Neuronal stem cell (in vitro differentiated cells): ENCODE data around the gene RARG.

Experiments used
- DNase-seq: peaks from one replicate; pipeline ENCODE4 v3.0.0-alpha.2; 2013; ENCODE audit warnings: low spot score
- H2AFZ ChIP-seq: one replicate; pipeline ENCODE4 v1.6.1; 2013; ENCODE audit warnings: mild to moderate bottlenecking, low read length, inconsistent platforms
- H2AK5ac ChIP-seq: 2 replicates; pipeline ENCODE4 v1.6.1; 2013; ENCODE audit warnings: low read depth, mild to moderate bottlenecking, inconsistent platforms, low read length, moderate library complexity, mixed read lengths
- H2BK120ac ChIP-seq: 2 replicates; pipeline ENCODE4 v1.6.1; 2013; ENCODE audit warnings: low read depth, mild to moderate bottlenecking, inconsistent platforms, low read length, moderate library complexity, mixed read lengths
- H2BK12ac ChIP-seq: one replicate; pipeline ENCODE4 v1.6.1; 2013; ENCODE audit warnings: low read length, inconsistent platforms
- H2BK15ac ChIP-seq: 2 replicates; pipeline ENCODE4 v1.6.1; 2013; ENCODE audit warnings: mild to moderate bottlenecking, low read length, inconsistent platforms, mixed read lengths
- H2BK5ac ChIP-seq: one replicate; pipeline ENCODE4 v1.6.1; 2013; ENCODE audit warnings: inconsistent platforms, mild to moderate bottlenecking, low read length, moderate library complexity
- H3K14ac ChIP-seq: one replicate; pipeline ENCODE4 v1.6.1; 2013; ENCODE audit warnings: low read length, inconsistent platforms
- H3K18ac ChIP-seq: 2 replicates; pipeline ENCODE4 v1.6.1; 2013; ENCODE audit warnings: low read length, inconsistent platforms
- H3K23ac ChIP-seq: 2 replicates; pipeline ENCODE4 v1.6.1; 2013; ENCODE audit warnings: low read depth, mild to moderate bottlenecking, mixed read lengths, low read length, inconsistent platforms; ENCODE audit not compliant: poor library complexity
- H3K27ac ChIP-seq: replicated peaks from 3 replicates; pipeline ENCODE4 v1.5.1; 2013; ENCODE audit warnings: low read length, inconsistent platforms
- H3K27me3 ChIP-seq, 3 experiments: 2 replicates each; pipeline ENCODE4 v1.6.1; 2013; ENCODE audit warnings: low read length in 3 of 3, mild to moderate bottlenecking in 2 of 3, inconsistent platforms in 1 of 3, low read depth in 1 of 3, mixed read lengths in 1 of 3, moderate library complexity in 1 of 3; ENCODE audit not compliant: control insufficient read depth in 3 of 3, insufficient read depth in 3 of 3
- H3K36me3 ChIP-seq, 2 donors: replicated peaks in 1 of 2; 2 replicates each; pipeline ENCODE4 v1.6.1; 2013; ENCODE audit warnings: low read length in 2 of 2; ENCODE audit not compliant: control insufficient read depth in 2 of 2, insufficient read depth in 2 of 2
- H3K4ac ChIP-seq: 2 replicates; pipeline ENCODE4 v1.6.1; 2013; ENCODE audit warnings: inconsistent platforms, mild to moderate bottlenecking, low read length, moderate library complexity
- H3K4me1 ChIP-seq, 2 donors: 1 replicate in 1 of 2; 2 replicates in 1 of 2; pipeline ENCODE4 v1.6.1; 2013; ENCODE audit warnings: low read length in 2 of 2, low read depth in 1 of 2; ENCODE audit not compliant: control insufficient read depth in 2 of 2, insufficient read depth in 1 of 2
- H3K4me2 ChIP-seq: one replicate; pipeline ENCODE4 v1.6.1; 2013; ENCODE audit warnings: mild to moderate bottlenecking, low read length, inconsistent platforms; ENCODE audit not compliant: insufficient read depth, poor library complexity, severe bottlenecking
- H3K4me3 ChIP-seq, 2 donors: 2 replicates each; pipeline ENCODE4 v1.5.1; 2013; ENCODE audit warnings: low read length in 2 of 2, mild to moderate bottlenecking in 2 of 2, inconsistent platforms in 1 of 2, moderate library complexity in 1 of 2
- H3K79me1 ChIP-seq: one replicate; pipeline ENCODE4 v1.6.1; 2013; ENCODE audit warnings: low read depth, mild to moderate bottlenecking, inconsistent platforms, low read length, moderate library complexity
- H3K9ac ChIP-seq: one replicate; pipeline ENCODE4 v1.6.1; 2013; ENCODE audit warnings: mild to moderate bottlenecking, low read depth, low read length, inconsistent platforms; ENCODE audit not compliant: poor library complexity
- H3K9me3 ChIP-seq, 2 donors: replicated peaks in 1 of 2; 2 replicates each; pipeline versions ENCODE3 to v1.6.1; 2013; ENCODE audit warnings: low read length in 2 of 2, mild to moderate bottlenecking in 2 of 2, inconsistent platforms in 1 of 2, low read depth in 1 of 2, mixed read lengths in 1 of 2, moderate library complexity in 1 of 2; ENCODE audit not compliant: control insufficient read depth in 2 of 2, insufficient read depth in 1 of 2
- H4K8ac ChIP-seq: one replicate; pipeline ENCODE4 v1.6.1; 2013; ENCODE audit warnings: low read depth, mild to moderate bottlenecking, inconsistent platforms, low read length, moderate library complexity
- H4K91ac ChIP-seq: one replicate; pipeline ENCODE4 v1.6.1; 2013; ENCODE audit warnings: low read length, low read depth, mild to moderate bottlenecking, inconsistent platforms; ENCODE audit not compliant: poor library complexity
- WGBS, 2 donors: extraction: QIAGEN DNeasy Blood & Tissue Kit; methylation state at CpG; one replicate each; pipeline ENCODE4 v1.1.7; 2013; ENCODE audit warnings: missing lambda C conversion rate in 2 of 2, mixed read lengths in 1 of 2; ENCODE audit not compliant: insufficient read length in 2 of 2, insufficient replicate concordance in 1 of 2; ENCODE audit errors: extremely low coverage in 2 of 2; 5-methylcytosine and 5-hydroxymethylcytosine counted together

The RARG gene

GRCh38 chr12:53230108-53230845, 1.7 kb downstream of the RARG start:
- no peak overlapping the region for H4K8ac ChIP-seq
- peak overlapping the region; percentile 80 for H3K4ac ChIP-seq
- H2AFZ ChIP-seq: no peak overlapping the region
- peak overlapping the region; percentile 93 for H2AK5ac ChIP-seq
- H3K4me1 ChIP-seq: peaks cover 34 to 35% of the 10 kb centered on the region in 2 donors
- no peak overlapping the region for H3K4me2 ChIP-seq
- no peaks in the 10 kb centered on the region for H3K9me3 ChIP-seq
- H3K23ac ChIP-seq: no peak overlapping the region
- H4K91ac ChIP-seq: no peak overlapping the region
- H3K27ac ChIP-seq: no peak overlapping the region
- H3K4me3 ChIP-seq: no peak overlapping the region
- no peak for DNase-seq
- H2BK120ac ChIP-seq: no peak overlapping the region
- peaks cover 0 to 75% (median 4%) of the 10 kb centered on the region in 3 experiments for H3K27me3 ChIP-seq
- H2BK5ac ChIP-seq: no peak overlapping the region
- no peak overlapping the region for H3K9ac ChIP-seq
- H3K18ac ChIP-seq: no peak overlapping the region
- no CpG with 5 or more reads among the region's 10 CpGs for WGBS, 2 donors
- peak overlapping the region; percentile 82 for H2BK15ac ChIP-seq
- no peak overlapping the region for H3K14ac ChIP-seq
- H3K36me3 ChIP-seq: no peaks in the 10 kb centered on the region
- H2BK12ac ChIP-seq: peak overlapping the region; percentile 30
- no peaks in the 10 kb centered on the region for H3K79me1 ChIP-seq

- Histone ChIP-seq H3K4me1 (peaks cover 36% of the 10 kb centered on the region in 2 donors), H2BK120ac (no peak overlapping the region), H2BK12ac (no peak overlapping the region), H3K4me2 (no peak overlapping the region), H3K79me1 (no peaks in the 10 kb centered on the region), H4K8ac (no peak overlapping the region), H2BK5ac (no peak overlapping the region), H2AFZ (no peak overlapping the region), H3K27ac (no peak overlapping the region), H2AK5ac (peak overlapping the region; percentile 30), H3K4me3 (no peak overlapping the region), H4K91ac (no peak overlapping the region), H2BK15ac (peak overlapping the region; percentile 18), H3K36me3 (no peaks in the 10 kb centered on the region), H3K27me3 (peaks cover 0 to 69% (median 4%) of the 10 kb centered on the region in 3 experiments), H3K18ac (no peak overlapping the region), H3K9ac (peak overlapping the region; percentile 27), H3K4ac (no peak overlapping the region), H3K23ac (no peak overlapping the region), H3K14ac (no peak overlapping the region), H3K9me3 (no peaks in the 10 kb centered on the region)
- no CpG with 5 or more reads among the region's 2 CpGs for WGBS, 2 donors
- no peak for DNase-seq
These were observed 2.6 kb downstream of the RARG start for GRCh38 chr12:53229454-53229853.

- Histone ChIP-seq H3K36me3 (no peaks in the 10 kb centered on the region), H2BK12ac (no peak overlapping the region), H3K4me1 (peaks cover 35 to 37% of the 10 kb centered on the region in 2 donors), H4K8ac (no peak overlapping the region), H3K79me1 (no peaks in the 10 kb centered on the region), H2BK15ac (no peak overlapping the region), H3K14ac (no peak overlapping the region), H3K9me3 (no peaks in the 10 kb centered on the region), H2BK120ac (no peak overlapping the region), H3K27me3 (peaks cover 0 to 55% (median 4%) of the 10 kb centered on the region in 3 experiments), H3K4me3 (no peak overlapping the region), H3K9ac (no peak overlapping the region), H3K18ac (no peak overlapping the region), H3K4me2 (no peak overlapping the region), H2BK5ac (no peak overlapping the region), H2AK5ac (no peak overlapping the region), H4K91ac (no peak overlapping the region), H3K27ac (no peak overlapping the region), H3K4ac (no peak overlapping the region), H2AFZ (no peak overlapping the region), H3K23ac (no peak overlapping the region)
- no peak for DNase-seq
- WGBS, 2 donors: no CpG with 5 or more reads among the region's 1 CpG
These were observed 4.2 kb downstream of the RARG start for GRCh38 chr12:53227836-53228235.

GRCh38 chr12:53227341-53227740, 4.7 kb downstream of the RARG start:
- no peak overlapping the region for H3K18ac ChIP-seq
- peak overlapping the region; percentile 16 for H2BK15ac ChIP-seq
- H2AK5ac ChIP-seq: peak overlapping the region; percentile 82
- H2BK12ac ChIP-seq: no peak overlapping the region
- H4K91ac ChIP-seq: no peak overlapping the region
- H2BK5ac ChIP-seq: no peak overlapping the region
- H3K4me1 ChIP-seq: peaks cover 34 to 37% of the 10 kb centered on the region in 2 donors
- H3K14ac ChIP-seq: no peak overlapping the region
- no peak for DNase-seq
- no peaks in the 10 kb centered on the region for H3K36me3 ChIP-seq
- no peak overlapping the region for H3K4me3 ChIP-seq
- H3K27me3 ChIP-seq: peaks cover 0 to 50% (median 4%) of the 10 kb centered on the region in 3 experiments
- no peak overlapping the region for H2BK120ac ChIP-seq
- no peak overlapping the region for H3K4ac ChIP-seq
- no peak overlapping the region for H3K4me2 ChIP-seq
- no peak overlapping the region for H3K23ac ChIP-seq
- no peak overlapping the region for H3K27ac ChIP-seq
- H3K79me1 ChIP-seq: no peaks in the 10 kb centered on the region
- H2AFZ ChIP-seq: no peak overlapping the region
- no peak overlapping the region for H4K8ac ChIP-seq
- WGBS, 2 donors: no CpG with 5 or more reads among the region's 11 CpGs
- no peaks in the 10 kb centered on the region for H3K9me3 ChIP-seq
- no peak overlapping the region for H3K9ac ChIP-seq
